HG02938 (cell line): ENCODE results near the gene ATP6V0E1.

Experiments used
- ATAC-seq: cut with Tn5 transposase; IDR thresholded peaks from one replicate; pipeline ENCODE4 v1.9.1; 2021; ENCODE audit warnings: mild to moderate bottlenecking, moderate library complexity; ENCODE audit not compliant: unreplicated experiment

Gene ATP6V0E1

DNA sequence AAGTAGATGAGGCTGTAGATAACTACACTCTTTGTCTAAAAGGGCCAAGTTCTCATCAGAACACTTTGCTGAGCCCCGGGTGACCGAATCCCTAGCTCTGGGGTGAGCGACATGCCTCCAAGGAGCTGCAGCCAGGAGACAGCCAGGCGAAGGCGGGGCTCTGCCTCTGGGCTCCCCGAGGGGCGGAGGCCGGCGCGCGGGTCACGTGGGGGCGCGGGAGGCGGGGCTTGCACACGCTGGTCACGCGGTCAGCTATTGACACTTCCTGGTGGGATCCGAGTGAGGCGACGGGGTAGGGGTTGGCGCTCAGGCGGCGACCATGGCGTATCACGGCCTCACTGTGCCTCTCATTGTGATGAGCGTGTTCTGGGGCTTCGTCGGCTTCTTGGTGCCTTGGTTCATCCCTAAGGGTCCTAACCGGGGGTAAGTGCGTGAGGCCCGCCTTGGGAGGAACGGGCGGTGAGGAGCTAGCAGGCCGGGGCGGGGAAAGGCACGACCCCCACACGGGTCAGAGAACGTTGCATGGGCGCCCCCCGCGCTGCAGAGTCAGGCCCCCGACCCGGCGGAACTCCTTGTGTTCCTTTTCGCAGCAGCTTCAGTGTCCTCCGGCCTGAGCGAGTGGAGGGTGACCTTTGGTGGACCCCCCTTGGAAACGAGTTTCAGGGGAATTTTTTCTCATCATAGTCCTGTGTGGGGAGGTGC is at the start of gene ATP6V0E1:
Gene ATP6V0E1, plus strand, starts transcription at position 230 of the 702 bp plus-strand sequence. Its CDS starts 90 bp downstream, at position 320.
- peak; percentile 75 for ATAC-seq

DNA sequence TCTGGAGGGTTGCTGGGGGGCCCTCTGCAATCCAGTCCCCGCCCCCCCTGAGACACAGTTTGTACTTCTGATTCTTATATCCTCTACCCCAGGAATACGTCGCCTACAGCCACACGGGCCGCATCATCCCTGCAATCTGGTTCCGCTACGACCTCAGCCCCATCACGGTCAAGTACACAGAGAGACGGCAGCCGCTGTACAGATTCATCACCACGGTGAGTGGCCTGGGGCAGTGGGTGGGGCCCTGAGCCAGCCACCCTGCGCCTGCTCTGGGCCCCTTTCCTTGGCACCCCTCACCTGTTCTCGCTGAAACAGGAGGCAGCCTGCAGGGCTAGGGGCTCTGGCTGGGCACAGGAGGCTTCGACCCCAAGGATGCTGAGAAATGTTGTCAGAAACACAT is 48.5 kb upstream of the ATP6V0E1 start:
- no peak for ATAC-seq

GRCh38 chr5:172936401-172936800 is 47.2 kb upstream of the ATP6V0E1 start:
- ATAC-seq: no peak

GRCh38 chr5:172939071-172939470 is 44.5 kb upstream of the ATP6V0E1 start:
- ATAC-seq: no peak

DNA sequence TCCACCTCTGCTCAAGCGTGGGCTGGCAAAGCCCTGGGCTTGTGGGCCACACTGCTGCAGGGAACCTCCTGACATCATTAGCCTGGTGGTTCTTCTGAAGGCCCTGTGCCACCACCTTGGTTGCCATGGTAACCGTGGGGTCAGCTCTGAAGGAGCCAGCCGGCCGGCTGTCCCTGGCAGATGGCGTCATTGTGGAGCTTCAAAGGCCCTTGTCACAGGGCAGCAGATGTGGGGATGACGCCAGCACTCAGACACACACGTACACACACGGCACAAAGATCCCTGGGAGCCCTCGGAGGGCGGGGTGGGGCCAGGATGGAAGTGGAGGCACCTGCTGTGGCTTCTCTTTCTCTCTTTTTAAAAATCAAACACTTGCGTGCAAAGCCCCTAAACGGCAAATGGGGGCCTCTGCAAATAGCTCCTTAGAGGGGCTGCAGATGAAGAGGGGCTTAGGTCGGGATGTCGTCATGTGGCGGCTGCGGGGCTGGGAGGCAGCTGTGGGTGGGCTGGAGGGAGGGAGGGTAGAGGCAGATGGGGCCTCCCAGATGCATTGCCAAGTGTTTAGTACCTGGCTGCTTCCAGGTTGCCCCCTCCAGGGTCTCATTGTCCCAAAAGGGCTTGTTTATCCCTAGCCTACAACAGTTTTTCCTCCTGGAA is 43.8 kb upstream of the ATP6V0E1 start:
- ATAC-seq: no peak

DNA sequence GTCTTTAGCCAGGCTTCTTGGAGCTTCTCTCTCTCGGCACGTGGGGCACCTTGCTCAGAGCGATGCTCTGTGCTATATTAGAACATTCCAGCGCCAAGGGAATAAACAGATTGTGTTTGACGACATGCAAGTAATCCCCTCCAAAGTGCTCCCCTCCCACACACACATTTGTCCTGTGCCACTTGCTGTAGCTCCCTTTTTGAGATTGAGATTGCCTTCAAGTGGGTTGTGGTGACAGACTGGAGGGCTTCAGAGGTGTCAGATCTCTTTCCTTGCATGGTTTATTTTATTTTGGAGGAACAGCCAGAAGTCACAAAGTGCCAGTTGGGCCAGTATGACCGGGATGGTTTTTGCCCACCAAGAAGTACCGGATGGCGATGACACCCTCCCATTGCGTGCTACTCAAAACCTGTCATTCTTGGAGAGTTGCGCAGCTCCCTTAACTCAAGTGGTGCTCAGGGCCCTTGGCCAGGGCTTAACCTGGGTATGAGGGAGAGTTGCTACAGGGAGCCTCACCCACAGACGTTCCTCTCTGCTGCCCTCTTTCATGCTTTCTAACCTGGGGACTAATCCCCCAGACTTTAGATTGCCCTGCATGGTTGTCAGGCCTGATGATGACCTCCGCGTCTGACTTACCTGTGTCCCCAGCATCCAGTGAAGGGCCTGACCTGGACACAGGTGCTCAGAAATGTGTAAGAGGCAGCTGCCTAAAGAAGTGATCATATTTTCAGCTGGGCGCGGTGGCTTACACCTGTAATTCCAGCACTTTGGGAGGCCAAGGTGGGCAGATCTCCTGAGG is 43.1 kb upstream of the ATP6V0E1 start:
- no peak for ATAC-seq

GRCh38 chr5:172941067-172941516 is 42.5 kb upstream of the ATP6V0E1 start:
- no peak for ATAC-seq

- no peak for ATAC-seq
These were observed 41.0 kb upstream of the ATP6V0E1 start for GRCh38 chr5:172942556-172942955.

DNA sequence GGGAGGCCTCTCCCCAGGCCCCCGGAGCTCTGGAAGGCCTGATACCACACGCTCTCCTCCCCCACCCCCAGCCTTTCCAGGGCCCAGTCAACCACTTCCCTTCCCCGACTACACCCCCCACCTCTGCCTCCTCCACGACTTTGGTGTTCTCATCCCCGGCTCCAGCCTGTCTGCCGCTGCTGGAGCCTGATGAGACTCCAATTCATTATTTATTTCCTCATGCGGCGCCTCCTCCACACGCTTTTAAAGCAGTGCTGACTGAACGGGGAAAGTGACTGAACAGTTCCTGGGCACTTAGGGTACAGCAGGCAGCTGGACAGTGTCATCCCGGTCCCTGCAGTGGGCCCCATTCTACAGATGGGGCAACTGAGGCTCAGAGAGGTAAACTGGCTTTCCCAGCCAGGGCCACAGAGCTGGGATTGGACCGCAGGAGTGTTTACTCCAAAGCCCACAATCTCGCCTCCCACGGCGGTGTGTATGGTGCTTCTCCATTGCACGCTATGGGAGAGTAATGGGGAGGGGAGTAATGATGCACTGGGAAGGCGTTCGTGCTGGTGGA is 40.2 kb upstream of the ATP6V0E1 start:
- ATAC-seq: no peak

DNA sequence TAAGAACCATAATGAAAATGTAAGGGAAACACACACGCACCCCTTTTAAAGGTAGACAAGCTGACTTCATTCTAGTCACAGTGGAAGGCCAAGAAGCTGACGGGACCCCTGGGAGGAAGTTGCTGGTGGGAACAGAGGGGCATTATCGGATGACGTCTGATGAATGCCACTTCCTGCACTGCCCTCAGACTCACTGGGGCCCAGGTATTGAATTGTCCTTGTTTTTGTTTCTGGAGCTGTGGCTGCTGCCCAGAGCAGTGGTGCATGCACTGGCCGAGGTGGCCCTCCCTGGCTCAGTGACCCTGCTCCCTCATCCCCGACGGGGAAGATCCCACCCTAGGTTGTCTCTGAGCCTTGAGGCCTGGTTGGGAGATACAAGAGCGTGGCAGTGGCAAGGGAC is 39.7 kb upstream of the ATP6V0E1 start:
- no peak for ATAC-seq

DNA sequence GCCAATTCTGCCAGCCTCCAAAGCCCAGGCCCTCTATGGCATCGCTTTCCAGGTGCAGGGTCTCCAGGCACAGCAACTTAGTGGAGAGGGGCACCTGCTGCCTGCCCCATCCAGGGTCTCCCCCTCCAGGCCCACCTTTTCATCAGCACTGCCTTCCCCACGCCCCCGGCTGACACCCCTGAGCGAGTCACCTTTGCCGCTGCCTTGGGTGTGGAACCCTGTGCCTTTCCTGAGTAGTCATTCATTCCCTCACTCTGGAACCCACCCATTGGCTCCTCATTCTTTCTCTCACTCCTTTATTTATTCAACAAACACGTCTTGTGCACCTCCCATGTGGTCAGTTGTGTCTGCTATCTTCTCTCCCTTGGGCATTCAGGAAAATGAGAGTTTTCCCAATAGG is 38.8 kb upstream of the ATP6V0E1 start:
- no peak for ATAC-seq

DNA sequence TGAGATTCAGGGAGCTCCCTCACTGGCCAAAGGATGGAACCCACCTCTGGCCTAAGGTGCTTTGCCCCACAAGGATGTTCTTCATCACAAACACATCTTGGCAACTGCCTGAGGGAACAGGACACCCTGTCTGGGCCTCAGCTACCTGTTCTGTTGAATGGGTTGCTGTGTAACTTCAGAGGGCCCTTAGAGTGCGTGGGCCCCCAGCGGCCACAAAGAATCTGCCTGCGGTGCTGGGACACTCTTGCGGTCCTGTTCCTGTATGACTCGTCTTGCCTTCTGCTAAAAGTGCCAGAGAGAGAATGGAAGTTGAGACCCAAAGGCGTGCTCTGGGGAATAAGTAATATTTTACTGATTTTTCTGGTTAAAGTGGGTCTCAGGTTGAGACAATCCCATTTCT is 38.4 kb upstream of the ATP6V0E1 start:
- ATAC-seq: no peak

DNA sequence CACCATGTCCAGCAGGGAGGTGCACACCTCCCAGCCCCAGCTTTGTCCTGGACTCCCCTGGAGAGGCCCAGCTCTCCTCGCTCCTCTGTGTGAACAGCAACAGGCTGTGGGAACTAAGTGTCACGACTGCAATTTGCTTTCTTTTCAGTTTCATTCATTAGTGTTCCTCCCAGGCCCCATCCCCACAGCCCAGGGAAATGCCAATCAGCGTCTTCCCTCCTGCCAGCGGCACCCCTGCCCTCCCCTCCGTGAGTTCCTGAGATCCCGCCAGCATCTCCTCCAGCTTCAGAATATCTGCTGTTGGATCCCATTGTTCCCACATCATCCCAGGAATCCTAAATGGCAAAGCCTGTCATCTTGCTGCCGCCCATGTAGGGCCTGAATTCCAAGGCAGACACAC is 37.4 kb upstream of the ATP6V0E1 start:
- ATAC-seq: no peak

GRCh38 chr5:172949426-172949825 is 34.1 kb upstream of the ATP6V0E1 start:
- no peak for ATAC-seq

GRCh38 chr5:172950176-172950965 is 33.2 kb upstream of the ATP6V0E1 start:
- ATAC-seq: no peak

DNA sequence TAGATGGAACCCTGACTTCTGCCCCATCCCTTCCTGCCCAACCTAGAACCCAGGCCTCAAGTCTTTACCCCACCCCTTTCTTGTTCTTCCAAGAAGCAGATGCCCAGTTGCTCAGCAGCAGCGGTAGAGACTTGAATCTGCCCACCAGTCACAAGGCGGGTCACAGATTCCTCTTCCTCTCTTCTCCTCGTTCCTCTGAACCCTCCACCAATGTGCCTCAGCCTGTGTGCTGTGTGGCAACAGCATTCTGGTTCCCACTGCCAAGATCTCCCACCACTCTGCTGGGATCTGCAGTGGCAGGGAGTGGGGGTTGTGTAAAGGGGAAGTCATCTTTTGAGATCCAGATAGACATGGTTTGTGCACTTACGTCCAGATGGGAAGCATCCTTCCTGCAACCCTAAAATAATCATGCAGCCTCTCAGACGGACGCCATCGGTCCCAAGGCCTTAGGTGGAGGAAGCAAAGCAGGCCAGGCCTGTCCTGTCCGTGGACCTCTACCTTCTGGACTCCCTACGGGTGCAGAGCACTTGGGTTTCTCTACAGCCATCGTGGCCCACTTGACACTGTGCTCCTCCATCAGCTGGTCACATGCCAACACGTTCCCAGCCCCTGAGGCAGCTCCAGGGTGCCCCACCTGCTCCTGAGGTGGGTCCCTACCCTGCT is 32.1 kb upstream of the ATP6V0E1 start:
- no peak for ATAC-seq

DNA sequence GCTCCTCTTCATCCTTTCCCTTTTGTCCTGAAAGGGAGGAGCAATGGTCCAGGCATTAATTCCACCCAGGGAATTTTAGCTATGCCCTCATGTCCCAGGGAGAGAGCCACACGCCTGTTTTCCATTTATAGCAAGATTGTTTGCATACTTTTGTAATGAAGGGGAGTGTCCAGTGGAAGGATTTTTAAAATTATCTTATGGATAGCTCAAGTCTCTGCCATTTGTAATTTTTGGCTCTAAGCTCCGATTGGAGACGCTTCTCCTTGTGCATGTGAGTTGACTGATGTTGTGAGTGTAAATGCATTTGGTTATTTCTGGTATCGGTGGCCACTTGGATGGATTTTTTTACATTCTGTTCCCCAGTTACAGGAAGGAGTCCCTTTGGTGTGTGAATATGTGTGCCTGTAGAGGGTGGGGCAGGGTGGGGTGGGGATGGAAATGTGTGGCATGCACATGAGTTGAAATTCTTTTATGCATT is 31.5 kb upstream of the ATP6V0E1 start:
- no peak for ATAC-seq

GRCh38 chr5:172953776-172954675 is 29.5 kb upstream of the ATP6V0E1 start:
- no peak for ATAC-seq

DNA sequence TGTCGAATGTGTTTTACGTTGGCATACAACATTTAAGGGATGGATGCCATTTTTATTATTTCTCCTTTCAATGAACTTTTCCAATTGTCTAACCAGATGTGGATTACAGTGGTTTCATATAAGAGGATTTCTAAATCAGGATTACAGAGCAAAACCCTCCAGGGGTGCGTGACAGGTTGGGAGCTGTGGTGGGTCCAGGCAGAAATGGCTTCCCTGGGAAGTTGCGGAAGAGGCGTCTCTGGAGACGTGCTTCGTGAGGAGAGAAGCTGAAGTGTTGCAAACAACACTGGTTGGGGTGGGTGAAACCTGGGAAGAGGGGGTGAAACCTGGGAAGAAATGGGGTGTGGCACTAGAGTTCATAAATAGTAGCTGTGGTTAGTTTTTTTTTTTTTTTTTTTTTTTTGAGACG is 28.8 kb upstream of the ATP6V0E1 start:
- ATAC-seq: no peak
